HG03469 (cell line): ENCODE data around the gene PHYHIPL.

Experiments used
- ATAC-seq: cut with Tn5 transposase; IDR thresholded peaks from one replicate; pipeline ENCODE4 v1.9.1; 2021; ENCODE audit warnings: mild to moderate bottlenecking, moderate library complexity, moderate number of reproducible peaks; ENCODE audit not compliant: unreplicated experiment

PHYHIPL gene

DNA sequence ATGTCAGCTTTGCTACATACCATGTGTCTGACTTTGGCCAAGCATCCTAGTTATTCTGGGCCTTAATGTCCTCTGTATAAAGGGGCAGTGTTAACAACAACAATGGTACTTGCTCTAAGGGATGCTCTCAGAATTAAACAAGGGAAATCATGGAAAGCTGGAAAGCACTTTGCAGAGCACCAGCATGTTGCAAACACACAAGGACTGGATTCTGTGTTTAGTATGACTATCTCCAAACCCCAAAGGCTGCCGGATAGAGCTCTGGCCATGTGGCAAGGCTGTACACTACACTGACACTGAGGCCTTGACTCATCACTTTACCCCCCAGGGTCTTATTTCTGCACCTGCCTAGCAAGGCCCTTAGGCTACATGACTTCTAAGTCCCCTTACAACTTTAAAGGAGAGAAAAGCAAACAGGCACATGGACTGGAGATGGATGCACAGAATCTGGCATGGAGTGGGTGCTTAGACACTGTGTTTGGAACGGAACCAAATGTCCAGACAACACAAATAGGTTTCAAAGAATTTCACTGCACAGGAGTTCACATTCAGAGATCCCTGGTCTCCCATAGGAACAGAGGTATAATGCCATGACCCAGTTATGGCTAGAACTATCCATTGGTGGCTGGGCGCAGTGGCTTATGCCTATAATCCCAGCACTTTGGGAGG is 111.3 kb downstream of the PHYHIPL start:
- no peak for ATAC-seq

DNA sequence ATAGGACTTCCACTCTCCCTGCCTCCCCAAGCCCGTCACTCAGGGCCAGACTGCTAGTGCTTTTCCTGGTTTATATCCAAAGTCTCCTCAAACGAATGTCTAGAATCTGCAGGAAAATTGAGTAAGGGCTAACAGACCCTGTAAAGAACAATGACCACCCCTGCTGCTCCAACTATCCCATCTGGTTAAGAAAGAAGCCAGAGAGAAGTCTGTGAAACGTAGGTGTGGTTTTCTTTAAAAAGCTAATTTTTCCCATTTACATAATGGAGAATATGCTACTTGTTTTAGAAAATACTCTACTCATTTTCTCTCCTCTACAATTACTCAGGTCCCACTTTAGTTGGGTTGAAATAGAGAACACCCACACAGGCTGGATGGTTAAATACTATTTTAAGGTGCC is 113.4 kb downstream of the PHYHIPL start:
- ATAC-seq, result no peak

DNA sequence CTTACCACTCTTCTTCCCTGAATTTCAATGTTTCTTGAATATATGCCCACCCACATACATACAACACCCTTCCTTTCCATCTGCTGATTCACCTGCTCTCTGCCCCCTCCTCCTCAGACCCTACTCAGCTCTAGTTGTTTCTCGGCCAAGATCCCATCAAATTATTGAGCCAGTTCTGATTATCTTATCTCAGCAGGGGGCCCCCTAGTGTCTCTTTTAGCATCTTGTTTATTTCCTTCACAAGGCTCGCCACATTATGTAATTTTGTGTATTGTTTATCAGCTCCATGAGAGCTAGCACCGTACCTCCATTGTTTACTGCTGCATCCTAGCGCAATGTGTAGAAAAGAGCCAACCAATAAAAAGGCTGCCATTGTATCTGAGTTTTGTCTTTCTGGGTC is 114.0 kb downstream of the PHYHIPL start:
- ATAC-seq, result no peak
